A673 (cell line): ENCODE results near the gene UBE4B.

ENCODE experiments used
- CTCF ChIP-seq: fragments of 300-800, 200-600 bp; sonication (generic); conservative IDR thresholded peaks from 2 replicates; pipeline ENCODE4 v1.5.1; 2017; ENCODE audit warnings: low read depth, mild to moderate bottlenecking, antibody characterized with exemption, low read length, moderate library complexity, mixed read lengths
- EZH2 ChIP-seq: fragments of 200-600 bp; sonication (generic); IDR thresholded peaks from 2 replicates; pipeline ENCODE4 v1.6.1; 2017; ENCODE audit warnings: borderline replicate concordance, low read depth, mild to moderate bottlenecking, mixed read lengths, antibody characterized with exemption, low read length; ENCODE audit not compliant: poor library complexity, severe bottlenecking

- TF ChIP-seq CTCF (no peak), EZH2 (no peak)
Observed at GRCh38 chr1:10025354-10025753, 7.4 kb upstream of the UBE4B start.
